ENCODE results near the gene NAT14. TPM values are rescaled to one million over a fixed set of nuclear protein-coding genes. Genes with fewer than 3 reads are reported as not detected.
"Not testable (repeated sequence)": the region's sequence is repeated elsewhere in the genome, so short reads cannot be mapped to it uniquely, and the experiment has no call there.

NAT14 gene
- total RNA-seq, 5 donors from 2014 or later (not counting 1 experiment from before 2014, with no cell fraction given) = 6.3 to 10.4 (median 8.1) TPM

DNA sequence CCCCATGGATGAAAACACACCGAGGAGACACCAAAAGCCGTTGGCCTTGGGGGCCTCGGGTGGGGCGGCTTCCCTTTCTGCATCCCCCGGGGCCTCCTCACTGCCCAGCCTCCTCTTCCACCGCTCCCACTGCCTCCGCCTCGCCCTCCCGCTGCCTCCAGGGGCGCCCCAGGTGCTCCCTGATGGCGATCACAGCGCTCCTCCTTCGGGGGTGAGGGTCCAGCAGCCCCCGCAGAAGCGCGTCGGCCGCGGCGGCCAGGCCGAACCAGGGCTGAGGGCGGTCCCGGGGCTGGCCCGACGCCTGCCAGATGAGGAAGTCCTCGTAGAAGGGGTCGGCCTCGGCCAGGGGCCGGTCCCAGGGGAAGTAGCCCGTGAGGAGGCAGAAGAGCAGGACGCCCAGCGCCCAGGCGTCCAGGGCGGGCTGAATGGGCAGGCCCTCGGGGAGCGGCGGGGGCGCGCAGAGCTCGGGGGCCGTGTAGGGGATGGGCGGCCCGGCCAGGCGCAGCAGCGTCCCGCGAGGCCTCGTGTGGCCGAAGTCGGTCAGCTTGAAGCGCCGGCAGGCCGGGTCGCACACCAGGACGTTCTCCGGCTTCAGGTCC is 44.7 kb downstream of the NAT14 start:
- no peaks in the 10 kb centered on the region for H3K4me1 ChIP-seq (ENCODE audit: control insufficient read depth in 1 of 2, extremely low read depth in 1 of 2, insufficient read depth in 2 of 2, low read length in 2 of 2)
- no peaks in the 10 kb centered on the region for H3K36me3 Mint-ChIP-seq
- ATAC-seq (replicated peaks in 1 of 4) (no peak), DNase-seq (no peak)
- H3K27me3 Mint-ChIP-seq = peaks cover under 1 to 4% of the 10 kb centered on the region in 2 donors
- no peaks in the 10 kb centered on the region for H3K9me3 ChIP-seq
- no peak overlapping the region for H3K27ac ChIP-seq (ENCODE audit: low read length)
- peaks cover 0 to 17% of the 10 kb centered on the region in 2 experiments for H3K27me3 ChIP-seq (replicated peaks in 1 of 2; ENCODE audit: control insufficient read depth in 2 of 2, extremely low read depth in 1 of 2, insufficient read depth in 2 of 2, low read length in 1 of 2)
- no peaks in the 10 kb centered on the region for H3K36me3 ChIP-seq (ENCODE audit: control insufficient read depth in 2 of 2, extremely low read depth in 1 of 2, insufficient read depth in 1 of 2, low read length in 1 of 2)
- H3K4me3 ChIP-seq (ENCODE audit: control insufficient read depth in 1 of 2, extremely low read depth in 1 of 2, low read length in 1 of 2) = no peak overlapping the region
- WGBS (ENCODE audit: insufficient coverage) = 88% methylated on average over 39 of the region's 56 CpGs
- ChIA-PET POLR2A (no interaction called here), CTCF (no interaction called here)
- no peak overlapping the region for H3K27ac Mint-ChIP-seq
- no peak overlapping the region for H3K4me3 Mint-ChIP-seq
- no peaks in the 10 kb centered on the region for H3K9me3 Mint-ChIP-seq
- no peaks in the 10 kb centered on the region for H3K4me1 Mint-ChIP-seq

DNA sequence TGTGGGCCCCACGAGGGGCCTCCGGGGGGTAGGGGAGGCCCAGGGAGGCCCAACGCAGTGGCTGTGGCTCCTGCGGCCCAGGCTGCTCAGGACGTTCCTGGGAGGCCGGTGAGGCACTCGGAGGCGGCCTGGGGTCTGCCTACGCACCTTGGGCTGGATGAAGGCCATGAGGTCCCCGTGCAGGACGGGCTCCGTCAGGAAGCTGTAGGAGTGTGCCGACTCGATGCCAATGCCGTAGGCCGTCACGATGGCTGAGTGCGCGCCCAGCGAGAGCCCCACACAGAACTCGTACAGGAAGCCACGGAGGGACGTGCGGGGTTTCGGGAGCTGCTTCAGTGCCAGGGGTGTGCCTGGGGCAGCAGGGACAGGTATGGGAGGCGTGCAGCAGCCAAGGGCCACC is 46.0 kb downstream of the NAT14 start:
- no peaks in the 10 kb centered on the region for H3K4me1 Mint-ChIP-seq
- CTCF ChIA-PET = no interaction called here
- Histone ChIP-seq H3K4me1 (ENCODE audit: control insufficient read depth in 1 of 2, extremely low read depth in 1 of 2, insufficient read depth in 2 of 2, low read length in 2 of 2) (no peaks in the 10 kb centered on the region), H3K4me3 (ENCODE audit: control insufficient read depth in 1 of 2, extremely low read depth in 1 of 2, low read length in 1 of 2) (no peak overlapping the region), H3K27ac (ENCODE audit: low read length) (no peak overlapping the region), H3K36me3 (ENCODE audit: control insufficient read depth in 2 of 2, extremely low read depth in 1 of 2, insufficient read depth in 1 of 2, low read length in 1 of 2) (no peaks in the 10 kb centered on the region), H3K27me3 (replicated peaks in 1 of 2; ENCODE audit: control insufficient read depth in 2 of 2, extremely low read depth in 1 of 2, insufficient read depth in 2 of 2, low read length in 1 of 2) (peaks cover 0 to 15% of the 10 kb centered on the region in 2 experiments), H3K9me3 (no peaks in the 10 kb centered on the region)
- no peak overlapping the region for H3K4me3 Mint-ChIP-seq
- H3K9me3 Mint-ChIP-seq = no peaks in the 10 kb centered on the region
- DNase-seq = no peak
- WGBS (ENCODE audit: insufficient coverage) = 88% methylated on average over 22 of the region's 26 CpGs
- H3K36me3 Mint-ChIP-seq = no peaks in the 10 kb centered on the region
- no peak overlapping the region for H3K27ac Mint-ChIP-seq
- no peaks in the 10 kb centered on the region for H3K27me3 Mint-ChIP-seq
- no peak for ATAC-seq (replicated peaks in 1 of 4)
- POLR2A ChIA-PET = no interaction called here

- CTCF ChIA-PET; H3K36me3 Mint-ChIP-seq; H3K36me3 ChIP-seq (ENCODE audit: control insufficient read depth in 2 of 2, extremely low read depth in 1 of 2, insufficient read depth in 1 of 2, low read length in 1 of 2); H3K9me3 ChIP-seq; H3K4me1 ChIP-seq (ENCODE audit: control insufficient read depth in 1 of 2, extremely low read depth in 1 of 2, insufficient read depth in 2 of 2, low read length in 2 of 2); H3K27ac ChIP-seq (ENCODE audit: low read length); ATAC-seq (replicated peaks in 1 of 4); H3K4me1 Mint-ChIP-seq; H3K27ac Mint-ChIP-seq; DNase-seq; H3K4me3 Mint-ChIP-seq; H3K27me3 Mint-ChIP-seq; H3K9me3 Mint-ChIP-seq; H3K4me3 ChIP-seq (ENCODE audit: control insufficient read depth in 1 of 2, extremely low read depth in 1 of 2, low read length in 1 of 2): not testable (repeated sequence)
- WGBS (ENCODE audit: insufficient coverage) = 84% methylated on average over 6 of the region's 7 CpGs
- peaks cover 0 to 17% of the 10 kb centered on the region in 2 experiments for H3K27me3 ChIP-seq (replicated peaks in 1 of 2; ENCODE audit: control insufficient read depth in 2 of 2, extremely low read depth in 1 of 2, insufficient read depth in 2 of 2, low read length in 1 of 2)
- POLR2A ChIA-PET = interaction anchor here in 1 of 2 donors (0.6 kb wide), 2 partner anchors 53 to 1678 kb away, joined by 3 to 5 read pairs; no protein-coding TSS in a partner anchor
Measured at GRCh38 chr19:55534280-55534679, 49.3 kb downstream of the NAT14 start.

DNA sequence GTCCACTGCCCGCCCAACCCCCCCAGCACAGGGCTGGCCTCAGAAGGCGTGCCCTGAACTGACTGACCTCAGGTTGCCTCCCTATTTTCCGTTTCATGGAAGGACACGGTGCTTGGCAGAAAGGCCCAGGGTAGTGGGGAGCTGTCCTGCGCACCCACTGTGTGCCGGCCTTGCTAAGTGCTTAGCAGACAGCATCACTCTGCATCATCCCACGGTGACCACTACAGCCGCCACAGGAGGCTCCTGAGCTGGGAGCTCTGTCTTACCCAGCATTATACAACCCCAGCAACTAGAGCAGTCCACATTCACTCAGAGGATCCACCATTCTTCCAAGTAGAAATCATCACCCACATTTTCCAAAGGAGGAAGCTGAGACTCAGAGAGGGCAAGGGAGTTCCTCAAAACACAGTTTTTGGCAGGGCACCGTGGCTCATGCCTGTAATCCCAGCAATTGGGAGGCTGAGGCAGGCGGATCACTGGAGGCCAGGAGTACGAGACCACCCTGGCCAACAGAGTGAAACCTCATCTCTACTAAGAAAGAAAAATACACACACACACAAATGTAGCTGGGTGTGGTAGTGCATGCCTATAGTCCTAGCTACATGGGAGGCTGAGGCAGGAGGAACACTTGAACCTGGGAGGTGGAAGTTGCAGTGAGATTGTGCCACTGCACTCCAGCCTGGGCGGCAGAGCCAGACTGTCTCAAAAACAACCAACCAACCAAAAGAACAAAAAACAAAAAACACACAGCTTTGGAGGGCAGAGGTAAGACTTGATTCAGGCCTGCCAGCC is 50.4 kb downstream of the NAT14 start:
- Mint-ChIP-seq H3K4me3 (no peak overlapping the region), H3K9me3 (no peaks in the 10 kb centered on the region), H3K27me3 (no peaks in the 10 kb centered on the region), H3K27ac (no peak overlapping the region), H3K4me1 (no peaks in the 10 kb centered on the region), H3K36me3 (no peaks in the 10 kb centered on the region)
- 93% methylated on average over 4 of the region's 12 CpGs for WGBS (ENCODE audit: insufficient coverage)
- no peak for ATAC-seq (replicated peaks in 1 of 4)
- Histone ChIP-seq H3K36me3 (ENCODE audit: control insufficient read depth in 2 of 2, extremely low read depth in 1 of 2, insufficient read depth in 1 of 2, low read length in 1 of 2) (no peaks in the 10 kb centered on the region), H3K27ac (ENCODE audit: low read length) (no peak overlapping the region), H3K9me3 (no peaks in the 10 kb centered on the region), H3K4me1 (ENCODE audit: control insufficient read depth in 1 of 2, extremely low read depth in 1 of 2, insufficient read depth in 2 of 2, low read length in 2 of 2) (no peaks in the 10 kb centered on the region), H3K4me3 (ENCODE audit: control insufficient read depth in 1 of 2, extremely low read depth in 1 of 2, low read length in 1 of 2) (no peak overlapping the region), H3K27me3 (replicated peaks in 1 of 2; ENCODE audit: control insufficient read depth in 2 of 2, extremely low read depth in 1 of 2, insufficient read depth in 2 of 2, low read length in 1 of 2) (peaks cover 0 to 14% of the 10 kb centered on the region in 2 experiments)
- ChIA-PET CTCF (interaction anchor here in 1 of 2 donors (0.6 kb wide), 1 partner anchor 10 kb away, joined by 6 read pairs; no protein-coding TSS in a partner anchor), POLR2A (no interaction called here)
- no peak for DNase-seq

DNA sequence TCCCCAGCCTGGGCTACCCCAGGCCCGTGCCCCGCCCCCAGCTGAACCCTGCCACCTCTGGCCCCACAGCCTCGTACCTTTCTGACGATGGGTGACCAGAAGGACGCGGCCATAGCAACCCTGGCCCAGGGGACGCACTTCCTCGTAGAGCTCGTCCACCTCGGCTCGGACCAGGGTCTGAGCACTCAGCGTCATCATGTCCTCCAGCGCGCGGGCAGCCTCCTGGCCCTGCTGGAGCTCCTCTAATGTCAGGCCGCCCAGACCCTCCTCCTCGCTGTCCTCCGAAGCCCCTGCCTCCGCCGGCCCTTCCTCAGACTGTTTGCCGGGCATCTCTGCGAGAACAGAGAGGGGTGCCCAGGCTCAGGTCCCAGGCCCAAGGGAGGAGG is 51.0 kb downstream of the NAT14 start:
- DNase-seq (no peak), ATAC-seq (replicated peaks in 1 of 4) (no peak)
- H3K27ac Mint-ChIP-seq = no peak overlapping the region
- H3K4me3 Mint-ChIP-seq = no peak overlapping the region
- H3K27ac ChIP-seq (ENCODE audit: low read length) = no peak overlapping the region
- no peaks in the 10 kb centered on the region for H3K27me3 Mint-ChIP-seq
- no peaks in the 10 kb centered on the region for H3K4me1 Mint-ChIP-seq
- H3K9me3 Mint-ChIP-seq = no peaks in the 10 kb centered on the region
- H3K27me3 ChIP-seq (replicated peaks in 1 of 2; ENCODE audit: control insufficient read depth in 2 of 2, extremely low read depth in 1 of 2, insufficient read depth in 2 of 2, low read length in 1 of 2) = peaks cover 0 to 18% of the 10 kb centered on the region in 2 experiments
- 93% methylated on average over 22 of the region's 22 CpGs for whole genome bisulfite sequencing (ENCODE audit: insufficient coverage)
- H3K36me3 Mint-ChIP-seq = no peaks in the 10 kb centered on the region
- ChIA-PET CTCF (no interaction called here), POLR2A (no interaction called here)
- no peak overlapping the region for H3K4me3 ChIP-seq (ENCODE audit: control insufficient read depth in 1 of 2, extremely low read depth in 1 of 2, low read length in 1 of 2)
- no peaks in the 10 kb centered on the region for H3K36me3 ChIP-seq (ENCODE audit: control insufficient read depth in 2 of 2, extremely low read depth in 1 of 2, insufficient read depth in 1 of 2, low read length in 1 of 2)
- no peaks in the 10 kb centered on the region for H3K9me3 ChIP-seq
- H3K4me1 ChIP-seq (ENCODE audit: control insufficient read depth in 1 of 2, extremely low read depth in 1 of 2, insufficient read depth in 2 of 2, low read length in 2 of 2) = no peaks in the 10 kb centered on the region

DNA sequence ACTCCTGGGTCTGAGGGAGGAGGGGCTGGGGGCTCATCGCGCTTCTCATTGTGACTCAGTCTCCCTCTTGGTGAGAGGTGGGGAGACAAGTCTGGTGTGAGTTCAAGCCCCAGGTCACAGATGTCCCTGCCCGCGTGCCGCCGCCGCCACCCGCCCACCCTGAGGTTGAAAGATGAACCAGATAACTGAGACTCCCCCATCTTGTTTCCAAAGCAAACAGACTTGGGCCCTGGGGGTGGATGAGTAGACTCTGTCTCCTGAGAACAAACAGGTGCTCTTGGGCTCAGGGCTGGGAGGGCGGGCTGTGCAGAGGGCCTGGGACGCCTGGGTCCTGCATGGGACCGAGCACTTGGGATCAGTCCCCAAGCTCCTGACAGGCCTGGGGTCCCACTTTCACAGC is 51.4 kb downstream of the NAT14 start:
- H3K4me3 Mint-ChIP-seq = no peak overlapping the region
- no peak overlapping the region for H3K27ac Mint-ChIP-seq
- 91% methylated on average over 5 of the region's 11 CpGs for WGBS (ENCODE audit: insufficient coverage)
- Histone ChIP-seq H3K4me3 (ENCODE audit: control insufficient read depth in 1 of 2, extremely low read depth in 1 of 2, low read length in 1 of 2) (no peak overlapping the region), H3K27ac (ENCODE audit: low read length) (no peak overlapping the region), H3K9me3 (no peaks in the 10 kb centered on the region), H3K27me3 (replicated peaks in 1 of 2; ENCODE audit: control insufficient read depth in 2 of 2, extremely low read depth in 1 of 2, insufficient read depth in 2 of 2, low read length in 1 of 2) (peaks cover 0 to 15% of the 10 kb centered on the region in 2 experiments), H3K36me3 (ENCODE audit: control insufficient read depth in 2 of 2, extremely low read depth in 1 of 2, insufficient read depth in 1 of 2, low read length in 1 of 2) (no peaks in the 10 kb centered on the region), H3K4me1 (ENCODE audit: control insufficient read depth in 1 of 2, extremely low read depth in 1 of 2, insufficient read depth in 2 of 2, low read length in 2 of 2) (no peaks in the 10 kb centered on the region)
- POLR2A ChIA-PET = no interaction called here
- ATAC-seq (replicated peaks in 1 of 4) (no peak), DNase-seq (no peak)
- CTCF ChIA-PET = no interaction called here
- no peaks in the 10 kb centered on the region for H3K9me3 Mint-ChIP-seq
- no peaks in the 10 kb centered on the region for H3K27me3 Mint-ChIP-seq
- no peaks in the 10 kb centered on the region for H3K36me3 Mint-ChIP-seq
- no peaks in the 10 kb centered on the region for H3K4me1 Mint-ChIP-seq

Data from T-cell (primary cell).